CD4-positive, alpha-beta T cell (primary cell): ENCODE results near the gene TMEM132D. TPM values are rescaled to one million over a fixed set of nuclear protein-coding genes. Genes with fewer than 3 reads are reported as not detected.

Experiments
- ATAC-seq: fragments of 200-7000 bp; cut with Tn5 transposase; one replicate; pipeline ENCODE4 v1.10.0; 2022; ENCODE audit warnings: mild to moderate bottlenecking; ENCODE audit not compliant: poor library complexity
- CTCF ChIA-PET: fragments of 350-600 bp; sonication (Branson Sonifier 250); formaldehyde crosslinking; loops from one replicate; lab custom pipeline; 2021; ENCODE audit warnings: antibody characterized with exemption, inconsistent platforms; lab: Charles Lee
- POLR2A ChIA-PET: fragments of 350-600 bp; sonication (Branson Sonifier 250); formaldehyde crosslinking; loops from one replicate; lab custom pipeline; 2021; ENCODE audit warnings: antibody characterized with exemption, inconsistent platforms; lab: Charles Lee
- DNase-seq, 14 experiments: peaks; one replicate each; pipeline ENCODE4 v3.0.0-alpha.2; 2013 to 2020; ENCODE audit warnings: mixed read lengths in 2 of 14
- H3K27ac ChIP-seq, 2 donors: one replicate each; pipeline versions ENCODE4 v1.5.1 to v1.7.0; 2013; ENCODE audit warnings: low read length in 2 of 2, low read depth in 1 of 2, mild to moderate bottlenecking in 1 of 2
- H3K27me3 ChIP-seq, 2 experiments: 1 replicate in 1 of 2; 2 replicates in 1 of 2; pipeline versions ENCODE4 v1.6.1 to v1.7.0; 2013; ENCODE audit warnings: low read length in 2 of 2, control low read depth in 1 of 2, mild to moderate bottlenecking in 1 of 2, moderate library complexity in 1 of 2; ENCODE audit not compliant: insufficient read depth in 2 of 2, control insufficient read depth in 1 of 2
- H3K36me3 ChIP-seq: one replicate; pipeline ENCODE4 v1.6.1; 2013; ENCODE audit warnings: low read length, control low read depth; ENCODE audit not compliant: insufficient read depth
- H3K4me1 ChIP-seq: one replicate; pipeline ENCODE4 v1.6.1; 2013; ENCODE audit warnings: low read length, control low read depth; ENCODE audit not compliant: insufficient read depth
- H3K4me3 ChIP-seq: one replicate; pipeline ENCODE4 v1.5.1; 2013; ENCODE audit warnings: mild to moderate bottlenecking, low read length, moderate library complexity
- H3K9me3 ChIP-seq, 2 experiments: 1 replicate in 1 of 2; 2 replicates in 1 of 2; pipeline versions ENCODE4 v1.6.1 to v1.7.0; 2013; ENCODE audit warnings: low read length in 2 of 2, mild to moderate bottlenecking in 2 of 2, control low read depth in 1 of 2, moderate library complexity in 1 of 2; ENCODE audit not compliant: control insufficient read depth in 1 of 2, insufficient read depth in 1 of 2
- H3K27ac Mint-ChIP-seq: one replicate; pipeline ENCODE4 v1.8.0; 2020; ENCODE audit warnings: mixed read lengths
- H3K27me3 Mint-ChIP-seq: one replicate; pipeline ENCODE4 v1.8.0; 2021; ENCODE audit warnings: mixed read lengths
- H3K36me3 Mint-ChIP-seq: one replicate; pipeline ENCODE4 v1.8.0; 2021; ENCODE audit warnings: low read depth, mixed read lengths
- H3K4me1 Mint-ChIP-seq: one replicate; pipeline ENCODE4 v1.8.0; 2021; ENCODE audit warnings: low read depth, mixed read lengths
- H3K4me3 Mint-ChIP-seq: one replicate; pipeline ENCODE4 v1.8.0; 2020; ENCODE audit warnings: mild to moderate bottlenecking, mixed read lengths
- H3K9me3 Mint-ChIP-seq: one replicate; pipeline ENCODE4 v1.8.0; 2020; ENCODE audit warnings: mixed read lengths
- intact Hi-C, 2 experiments: fragments of 100-400 bp; cut with DNase I in 1 of 2; cut with micrococcal nuclease in 1 of 2; formaldehyde crosslinking; loops; one replicate each; pipeline versions ENCODE4 v1.15.1 to v1.9.0; 2023 to 2025; cut with DNase I, micrococcal nuclease
- total RNA-seq, 174 experiments: library from RNA in 2 of 174; stranded (reverse) in 2 of 174; gene quantifications; one replicate each; pipeline ENCODE4 v1.2.3 and lab custom pipeline; 2021 to 2026
- TF ChIP-seq, protein P1 (sequence below): fragments of 200-600 bp; IDR thresholded peaks from one replicate; pipeline ENCODE4 v1.8.0; 2022; ENCODE audit warnings: antibody characterized with exemption, mild to moderate bottlenecking

The TMEM132D gene
- total RNA-seq, 2 experiments from 2014 or later = not detected

DNA sequence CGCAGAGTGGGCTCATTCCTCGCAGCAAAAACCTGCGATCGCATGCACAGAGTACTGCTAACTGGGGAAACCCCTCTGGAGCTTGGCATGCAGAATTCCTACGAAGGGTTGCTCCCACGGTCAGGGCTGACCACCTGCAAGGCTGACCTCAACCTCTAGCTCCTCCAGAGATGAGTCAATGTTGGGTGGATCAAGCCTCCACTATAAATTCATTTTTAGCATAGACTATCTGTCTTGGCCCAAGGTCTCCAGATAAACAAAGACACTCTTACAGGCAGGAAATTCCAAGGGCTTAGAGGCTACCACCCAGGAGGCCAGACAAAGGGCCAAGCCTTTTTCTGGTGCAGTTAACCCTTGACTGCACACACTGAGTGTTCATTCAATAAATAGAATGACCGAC is 296.5 kb downstream of the TMEM132D start:
- no peak for ATAC-seq
- Histone ChIP-seq H3K36me3 (no peaks in the 10 kb centered on the region), H3K27ac (no peak overlapping the region), H3K4me3 (no peak overlapping the region), H3K4me1 (no peaks in the 10 kb centered on the region), H3K27me3 (no peaks in the 10 kb centered on the region), H3K9me3 (peaks cover 0 to 8% of the 10 kb centered on the region in 2 experiments)
- intact Hi-C loops = no loop called here
- ChIA-PET POLR2A (no interaction called here), CTCF (no interaction called here)
- H3K27me3 Mint-ChIP-seq = no peaks in the 10 kb centered on the region
- H3K4me1 Mint-ChIP-seq = no peaks in the 10 kb centered on the region
- H3K9me3 Mint-ChIP-seq = peaks cover 10% of the 10 kb centered on the region
- H3K4me3 Mint-ChIP-seq = no peak overlapping the region
- no peak overlapping the region for H3K27ac Mint-ChIP-seq
- TF ChIP-seq, protein P1, sequence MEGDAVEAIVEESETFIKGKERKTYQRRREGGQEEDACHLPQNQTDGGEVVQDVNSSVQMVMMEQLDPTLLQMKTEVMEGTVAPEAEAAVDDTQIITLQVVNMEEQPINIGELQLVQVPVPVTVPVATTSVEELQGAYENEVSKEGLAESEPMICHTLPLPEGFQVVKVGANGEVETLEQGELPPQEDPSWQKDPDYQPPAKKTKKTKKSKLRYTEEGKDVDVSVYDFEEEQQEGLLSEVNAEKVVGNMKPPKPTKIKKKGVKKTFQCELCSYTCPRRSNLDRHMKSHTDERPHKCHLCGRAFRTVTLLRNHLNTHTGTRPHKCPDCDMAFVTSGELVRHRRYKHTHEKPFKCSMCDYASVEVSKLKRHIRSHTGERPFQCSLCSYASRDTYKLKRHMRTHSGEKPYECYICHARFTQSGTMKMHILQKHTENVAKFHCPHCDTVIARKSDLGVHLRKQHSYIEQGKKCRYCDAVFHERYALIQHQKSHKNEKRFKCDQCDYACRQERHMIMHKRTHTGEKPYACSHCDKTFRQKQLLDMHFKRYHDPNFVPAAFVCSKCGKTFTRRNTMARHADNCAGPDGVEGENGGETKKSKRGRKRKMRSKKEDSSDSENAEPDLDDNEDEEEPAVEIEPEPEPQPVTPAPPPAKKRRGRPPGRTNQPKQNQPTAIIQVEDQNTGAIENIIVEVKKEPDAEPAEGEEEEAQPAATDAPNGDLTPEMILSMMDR = no peak
- DNase-seq = no peak
- no peaks in the 10 kb centered on the region for H3K36me3 Mint-ChIP-seq

DNA sequence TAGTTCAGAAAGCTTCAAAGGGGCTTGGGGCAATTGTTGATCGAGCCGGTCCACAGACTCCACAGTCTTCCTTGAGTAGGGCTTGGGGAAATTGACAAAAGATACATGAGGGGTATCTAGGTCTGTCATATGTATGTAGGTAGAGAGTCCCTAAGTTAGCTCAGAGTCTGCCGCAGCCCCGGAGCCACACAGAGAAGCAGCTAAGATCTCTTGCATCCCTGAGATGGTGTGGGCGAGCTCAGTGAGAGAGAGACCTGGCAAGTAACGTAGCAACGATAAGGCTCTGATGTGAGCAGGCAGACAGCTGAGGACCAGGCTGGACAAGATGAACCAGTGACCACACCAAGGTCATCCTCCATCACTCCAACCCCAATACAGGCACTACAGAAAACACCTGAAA is 297.6 kb downstream of the TMEM132D start:
- POLR2A ChIA-PET = no interaction called here
- Mint-ChIP-seq H3K27ac (no peak overlapping the region), H3K27me3 (no peaks in the 10 kb centered on the region), H3K4me3 (no peak overlapping the region), H3K9me3 (peaks cover 9% of the 10 kb centered on the region), H3K36me3 (no peaks in the 10 kb centered on the region), H3K4me1 (no peaks in the 10 kb centered on the region)
- DNase-seq = no peak
- CTCF ChIA-PET = no interaction called here
- H3K4me1 ChIP-seq = no peaks in the 10 kb centered on the region
- no peaks in the 10 kb centered on the region for H3K36me3 ChIP-seq
- no peak overlapping the region for H3K4me3 ChIP-seq
- intact Hi-C loops = no loop called here
- H3K27ac ChIP-seq = no peak overlapping the region
- peaks cover 0 to 5% of the 10 kb centered on the region in 2 experiments for H3K9me3 ChIP-seq
- TF ChIP-seq, protein P1 = no peak
- no peaks in the 10 kb centered on the region for H3K27me3 ChIP-seq
- ATAC-seq = no peak

DNA sequence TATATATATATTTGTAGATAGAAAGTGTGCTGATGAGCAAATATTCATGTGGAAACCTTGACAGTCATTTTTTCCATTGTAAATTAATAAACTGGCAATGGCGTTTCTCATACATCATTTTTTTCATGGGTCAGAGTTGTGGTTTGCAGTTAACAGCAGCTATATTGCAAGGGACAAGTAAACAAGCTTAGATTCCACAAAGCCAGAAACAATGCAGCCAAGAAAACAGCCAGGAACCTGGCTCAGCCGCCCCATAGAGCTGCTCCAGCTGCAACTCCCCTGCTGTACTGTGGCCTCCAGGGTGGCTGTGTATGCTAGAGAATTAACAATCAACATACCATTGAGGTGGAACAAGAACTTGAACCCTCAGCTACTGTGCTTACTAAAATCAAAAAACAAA is 298.2 kb downstream of the TMEM132D start:
- H3K27ac Mint-ChIP-seq = no peak overlapping the region
- CTCF ChIA-PET = no interaction called here
- Histone ChIP-seq H3K4me3 (no peak overlapping the region), H3K27ac (no peak overlapping the region), H3K4me1 (no peaks in the 10 kb centered on the region), H3K36me3 (no peaks in the 10 kb centered on the region), H3K27me3 (no peaks in the 10 kb centered on the region), H3K9me3 (peaks cover 0 to 5% of the 10 kb centered on the region in 2 experiments)
- no peaks in the 10 kb centered on the region for H3K27me3 Mint-ChIP-seq
- H3K4me3 Mint-ChIP-seq = no peak overlapping the region
- no peaks in the 10 kb centered on the region for H3K4me1 Mint-ChIP-seq
- no peak for ATAC-seq
- TF ChIP-seq, protein P1 = no peak
- POLR2A ChIA-PET = no interaction called here
- peaks cover 9% of the 10 kb centered on the region for H3K9me3 Mint-ChIP-seq
- intact Hi-C loops = no loop called here
- no peaks in the 10 kb centered on the region for H3K36me3 Mint-ChIP-seq
- no peak for DNase-seq
